HG02938 (cell line): ENCODE data around the gene ZNHIT2.
"Not testable (repeated sequence)": the region's sequence is repeated elsewhere in the genome, so short reads cannot be mapped to it uniquely, and the experiment has no call there.

ENCODE experiments used
- ATAC-seq: cut with Tn5 transposase; IDR thresholded peaks from one replicate; pipeline ENCODE4 v1.9.1; 2021; ENCODE audit warnings: mild to moderate bottlenecking, moderate library complexity; ENCODE audit not compliant: unreplicated experiment

The ZNHIT2 gene

GRCh38 chr11:65121447-65121864, 4.0 kb upstream of the ZNHIT2 start:
- ATAC-seq: no peak

GRCh38 chr11:65120831-65121230, 3.3 kb upstream of the ZNHIT2 start:
- no peak for ATAC-seq

GRCh38 chr11:65119670-65119995, 2.1 kb upstream of the ZNHIT2 start:
- ATAC-seq: no peak

GRCh38 chr11:65118891-65119669, 1.6 kb upstream of the ZNHIT2 start:
- ATAC-seq: not testable (repeated sequence)

GRCh38 chr11:65118097-65118837, 766 bp upstream of the ZNHIT2 start:
- ATAC-seq: no peak

- ATAC-seq: no peak
These were observed 913 bp downstream of the ZNHIT2 start for GRCh38 chr11:65116370-65117205.

GRCh38 chr11:65115361-65116082, 2.0 kb downstream of the ZNHIT2 start:
- no peak for ATAC-seq

GRCh38 chr11:65114538-65115171, 2.8 kb downstream of the ZNHIT2 start:
- ATAC-seq: no peak

- ATAC-seq: no peak
These were observed 3.7 kb downstream of the ZNHIT2 start for GRCh38 chr11:65113839-65114238.

GRCh38 chr11:65113361-65113756, 4.1 kb downstream of the ZNHIT2 start:
- no peak for ATAC-seq

GRCh38 chr11:65112546-65113360, 4.7 kb downstream of the ZNHIT2 start:
- no peak for ATAC-seq

- no peak for ATAC-seq
These were observed 5.6 kb downstream of the ZNHIT2 start, which contains the start of gene TM7SF2 for GRCh38 chr11:65111744-65112545. Gene TM7SF2, plus strand, starts transcription at chr11:65111872. Its CDS starts 144 bp downstream, at chr11:65112016.

- ATAC-seq: no peak
These were observed 6.2 kb downstream of the ZNHIT2 start for GRCh38 chr11:65111159-65111743.

GRCh38 chr11:65110354-65110861, 7.1 kb downstream of the ZNHIT2 start:
- no peak for ATAC-seq

- ATAC-seq: no peak
These were observed 8.0 kb downstream of the ZNHIT2 start for GRCh38 chr11:65109231-65110198.

GRCh38 chr11:65108469-65109123, 8.9 kb downstream of the ZNHIT2 start:
- no peak for ATAC-seq
